ENCODE results near the gene SBK2.

DNA sequence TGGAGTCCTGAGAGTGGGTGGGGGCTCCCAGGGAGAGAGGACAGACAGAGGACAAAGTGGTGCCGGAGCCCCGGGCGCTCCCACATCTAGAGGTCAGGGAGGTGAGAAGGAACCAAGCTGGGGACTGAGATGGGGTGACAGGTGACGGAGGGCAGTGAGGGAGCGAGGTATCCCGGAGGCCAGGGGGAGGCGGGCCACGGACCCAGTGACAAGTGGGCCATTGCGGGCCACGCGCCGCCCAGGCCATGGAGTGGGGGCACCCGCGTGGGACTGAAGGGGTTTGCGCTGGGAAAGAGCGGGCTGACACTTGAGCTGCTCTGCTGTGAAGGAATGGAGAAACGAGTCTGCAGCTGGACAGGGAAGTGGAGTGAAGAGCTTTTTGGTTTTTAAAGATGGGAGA, 57.9 kb downstream of the SBK2 start:
- TF ChIP-seq, protein P1, sequence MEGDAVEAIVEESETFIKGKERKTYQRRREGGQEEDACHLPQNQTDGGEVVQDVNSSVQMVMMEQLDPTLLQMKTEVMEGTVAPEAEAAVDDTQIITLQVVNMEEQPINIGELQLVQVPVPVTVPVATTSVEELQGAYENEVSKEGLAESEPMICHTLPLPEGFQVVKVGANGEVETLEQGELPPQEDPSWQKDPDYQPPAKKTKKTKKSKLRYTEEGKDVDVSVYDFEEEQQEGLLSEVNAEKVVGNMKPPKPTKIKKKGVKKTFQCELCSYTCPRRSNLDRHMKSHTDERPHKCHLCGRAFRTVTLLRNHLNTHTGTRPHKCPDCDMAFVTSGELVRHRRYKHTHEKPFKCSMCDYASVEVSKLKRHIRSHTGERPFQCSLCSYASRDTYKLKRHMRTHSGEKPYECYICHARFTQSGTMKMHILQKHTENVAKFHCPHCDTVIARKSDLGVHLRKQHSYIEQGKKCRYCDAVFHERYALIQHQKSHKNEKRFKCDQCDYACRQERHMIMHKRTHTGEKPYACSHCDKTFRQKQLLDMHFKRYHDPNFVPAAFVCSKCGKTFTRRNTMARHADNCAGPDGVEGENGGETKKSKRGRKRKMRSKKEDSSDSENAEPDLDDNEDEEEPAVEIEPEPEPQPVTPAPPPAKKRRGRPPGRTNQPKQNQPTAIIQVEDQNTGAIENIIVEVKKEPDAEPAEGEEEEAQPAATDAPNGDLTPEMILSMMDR (IDR thresholded peaks at IDR 0.05 in 4 of 5, conservative IDR thresholded peaks at IDR 0.05 in 1 of 5), result no peak
- TF ChIP-seq POLR2A (IDR thresholded peaks at IDR 0.05), result no peak

All from gastrocnemius medialis (tissue), 4 donors.